ENCODE data around the gene PALLD.
"Not testable (repeated sequence)": the region's sequence is repeated elsewhere in the genome, so short reads cannot be mapped to it uniquely, and the experiment has no call there.

The PALLD gene

DNA sequence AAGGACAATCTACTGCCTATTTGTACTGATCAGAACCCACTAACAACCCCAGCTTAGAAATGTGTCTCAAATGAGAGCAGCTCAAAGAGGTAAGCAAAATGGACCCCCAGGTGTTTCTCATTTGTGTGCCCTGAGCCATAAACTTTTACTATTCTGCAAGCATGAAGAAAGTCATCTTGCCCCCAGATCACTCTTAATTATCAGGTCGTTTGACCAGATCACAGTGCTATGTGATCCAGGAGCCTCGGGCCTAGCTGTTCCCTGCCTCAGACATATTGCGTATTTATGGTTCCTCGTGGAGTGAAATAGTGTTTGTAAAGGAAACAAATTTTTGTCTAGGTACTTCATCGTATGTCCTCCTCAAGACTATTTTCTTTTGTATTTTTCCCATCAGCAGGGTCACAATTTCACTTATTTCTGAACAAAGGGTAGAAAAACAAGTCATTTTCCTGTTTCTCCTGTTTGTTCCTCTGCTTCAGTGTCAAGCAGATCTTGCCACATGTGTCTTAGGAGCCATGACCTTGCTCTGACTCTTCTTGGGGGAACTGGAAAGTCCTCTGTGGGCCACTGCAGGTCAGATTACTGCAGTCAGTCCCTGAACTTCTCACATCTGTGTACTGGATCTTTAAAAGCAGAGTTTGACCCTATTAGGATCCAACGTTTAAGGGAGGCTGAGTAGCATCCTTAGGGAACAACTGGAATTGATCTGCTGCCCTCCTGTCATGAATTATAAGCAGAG is 194.9 kb downstream of the PALLD start:
- no peak for DNase-seq (ENCODE audit: extremely low read depth in 1 of 2, low read depth in 1 of 2)

GRCh38 chr4:168693750-168694490 is 197.1 kb downstream of the PALLD start:
- DNase-seq (ENCODE audit: extremely low read depth in 1 of 2, low read depth in 1 of 2) = no peak

GRCh38 chr4:168694667-168695066 is 197.8 kb downstream of the PALLD start:
- no peak for DNase-seq (ENCODE audit: extremely low read depth in 1 of 2, low read depth in 1 of 2)

- no peak for DNase-seq (ENCODE audit: extremely low read depth in 1 of 2, low read depth in 1 of 2)
Measured at GRCh38 chr4:168695288-168695687, 198.4 kb downstream of the PALLD start.

- DNase-seq (ENCODE audit: extremely low read depth in 1 of 2, low read depth in 1 of 2) = no peak
Measured at GRCh38 chr4:168696280-168696679, 199.4 kb downstream of the PALLD start.

GRCh38 chr4:168696826-168697225 is 200.0 kb downstream of the PALLD start:
- DNase-seq (ENCODE audit: extremely low read depth in 1 of 2, low read depth in 1 of 2) = no peak

- DNase-seq (ENCODE audit: extremely low read depth in 1 of 2, low read depth in 1 of 2) = no peak
Measured at GRCh38 chr4:168699224-168699878, 202.5 kb downstream of the PALLD start.

- DNase-seq (ENCODE audit: extremely low read depth in 1 of 2, low read depth in 1 of 2) = no peak
Measured at GRCh38 chr4:168701061-168701460, 204.2 kb downstream of the PALLD start.

DNA sequence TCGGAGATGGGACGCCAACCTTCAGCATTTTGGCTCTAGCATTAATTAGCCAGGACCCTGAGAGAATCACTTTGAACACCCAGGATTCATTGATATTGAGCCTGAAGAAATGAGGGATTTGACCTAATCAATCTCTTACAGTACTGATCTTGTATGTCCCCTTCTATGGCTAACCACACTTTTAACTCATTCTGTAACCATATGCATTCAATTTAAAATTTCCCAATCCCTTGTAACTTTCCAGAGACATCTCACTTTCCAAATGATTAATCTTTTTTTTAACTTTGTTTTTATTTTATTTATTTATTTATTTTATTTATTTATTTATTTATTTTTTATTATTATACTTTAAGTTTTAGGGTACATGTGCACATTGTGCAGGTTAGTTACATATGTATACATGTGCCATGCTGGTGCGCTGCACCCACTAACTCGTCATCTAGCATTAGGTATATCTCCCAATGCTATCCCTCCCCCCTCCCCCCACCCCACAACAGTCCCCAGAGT is 205.8 kb downstream of the PALLD start:
- not testable (repeated sequence) for DNase-seq (ENCODE audit: extremely low read depth in 1 of 2, low read depth in 1 of 2)

GRCh38 chr4:168705121-168705520 is 208.3 kb downstream of the PALLD start:
- no peak for DNase-seq (ENCODE audit: extremely low read depth in 1 of 2, low read depth in 1 of 2)

GRCh38 chr4:168707205-168707604 is 210.4 kb downstream of the PALLD start:
- DNase-seq (ENCODE audit: extremely low read depth in 1 of 2, low read depth in 1 of 2) = no peak

DNA sequence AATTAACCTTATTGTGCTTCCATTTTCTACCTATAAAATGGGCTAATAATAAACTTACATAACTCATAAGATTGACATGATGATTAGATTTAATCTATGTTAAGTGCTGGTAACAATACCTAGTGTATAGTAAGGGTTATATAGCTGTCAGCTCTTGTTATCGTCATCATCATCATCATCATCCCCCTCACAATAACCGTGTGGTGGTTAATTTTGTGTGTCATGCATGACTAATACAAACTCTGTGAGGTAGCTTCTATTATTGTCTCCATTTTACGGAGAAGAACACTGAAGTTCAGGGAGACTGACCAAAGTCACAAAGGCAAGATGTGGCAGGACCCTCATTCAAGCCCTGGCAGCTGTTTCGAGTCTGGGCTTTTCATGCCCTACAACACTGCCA is 211.3 kb downstream of the PALLD start:
- no peak for DNase-seq (ENCODE audit: extremely low read depth in 1 of 2, low read depth in 1 of 2)

- DNase-seq (ENCODE audit: extremely low read depth in 1 of 2, low read depth in 1 of 2) = no peak
Measured at GRCh38 chr4:168710353-168710946, 213.6 kb downstream of the PALLD start.

DNA sequence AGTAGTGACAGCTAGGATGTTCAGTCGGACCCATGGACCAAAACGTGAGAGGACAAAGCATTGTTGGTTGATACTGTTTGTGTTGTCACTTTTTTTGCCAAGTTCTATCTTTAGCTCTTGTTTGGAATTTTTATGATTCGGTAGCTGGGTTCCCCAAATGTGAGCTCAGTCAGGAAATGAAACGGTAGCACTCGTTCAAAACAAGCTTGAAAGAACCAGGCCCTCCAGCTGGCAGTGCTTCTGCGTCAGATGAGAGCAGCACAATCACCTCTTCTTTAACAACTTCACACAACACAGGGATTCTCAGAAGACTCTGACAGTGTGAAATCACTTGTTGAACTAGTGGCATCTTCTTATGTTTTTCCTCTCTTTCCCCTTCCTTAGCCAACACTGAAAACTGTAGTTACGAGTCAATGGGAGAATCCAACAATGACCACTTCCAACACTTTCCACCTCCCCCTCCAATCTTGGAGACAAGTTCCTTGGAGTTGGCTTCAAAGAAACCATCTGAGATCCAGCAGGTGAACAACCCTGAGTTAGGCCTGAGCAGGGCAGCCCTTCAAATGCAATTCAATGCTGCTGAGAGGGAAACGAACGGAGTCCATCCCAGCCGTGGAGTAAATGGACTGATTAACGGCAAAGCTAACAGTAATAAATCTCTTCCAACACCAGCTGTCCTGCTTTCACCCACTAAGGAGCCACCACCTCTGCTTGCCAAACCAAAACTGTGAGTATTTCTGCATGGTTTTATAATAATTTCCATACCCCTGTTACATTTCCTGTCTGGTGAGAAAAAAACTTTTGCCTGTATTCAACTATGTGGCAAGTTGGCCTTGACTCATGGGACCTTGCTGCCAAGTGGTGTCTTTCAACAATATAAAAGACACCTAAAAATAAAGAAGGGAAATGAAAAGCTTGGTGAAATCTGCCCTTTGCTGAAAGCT is 214.6 kb downstream of the PALLD start:
- no peak for DNase-seq (ENCODE audit: extremely low read depth in 1 of 2, low read depth in 1 of 2)

DNA sequence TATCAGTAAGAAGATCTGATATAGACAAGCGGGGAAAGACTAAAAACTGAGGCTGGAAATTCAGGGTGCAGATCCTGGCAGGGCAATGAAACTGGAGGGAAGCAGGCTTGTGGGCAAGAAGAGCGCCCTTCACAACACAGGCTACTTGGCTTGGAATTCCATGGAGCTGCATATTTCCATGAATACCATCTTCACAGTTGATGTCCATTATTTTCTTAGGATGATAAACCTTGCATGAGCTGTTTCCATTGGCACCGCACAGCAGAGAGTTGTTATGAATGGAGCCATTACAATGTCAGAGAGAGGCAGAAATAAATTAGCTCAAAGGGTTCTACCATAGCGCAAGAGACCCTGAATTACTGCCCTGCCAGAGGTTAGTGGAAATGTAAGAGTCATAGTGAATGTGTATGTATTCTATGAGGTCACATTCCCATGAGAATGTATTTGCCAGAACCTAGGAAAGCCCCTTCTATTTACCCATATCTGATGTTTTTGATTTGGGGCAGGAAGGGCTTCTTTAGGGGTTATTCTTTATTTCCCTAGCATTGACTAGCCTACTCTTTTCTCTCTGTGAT is 215.6 kb downstream of the PALLD start:
- DNase-seq (ENCODE audit: extremely low read depth in 1 of 2, low read depth in 1 of 2) = no peak

- DNase-seq (ENCODE audit: extremely low read depth in 1 of 2, low read depth in 1 of 2) = no peak
Measured at GRCh38 chr4:168713253-168713652, 216.4 kb downstream of the PALLD start.

- DNase-seq (ENCODE audit: extremely low read depth in 1 of 2, low read depth in 1 of 2) = no peak
Measured at GRCh38 chr4:168715896-168716295, 219.0 kb downstream of the PALLD start.

GRCh38 chr4:168716406-168717129 is 219.7 kb downstream of the PALLD start:
- DNase-seq (ENCODE audit: extremely low read depth in 1 of 2, low read depth in 1 of 2) = no peak

- no peak for DNase-seq (ENCODE audit: extremely low read depth in 1 of 2, low read depth in 1 of 2)
Measured at GRCh38 chr4:168717847-168718246, 221.0 kb downstream of the PALLD start.
